ENCODE measurements around the gene FAM237B. TPM values are rescaled to one million over a fixed set of nuclear protein-coding genes. Genes with fewer than 3 reads are reported as not detected.

Gene FAM237B
- total RNA-seq, 3 donors from 2014 or later (not counting 1 experiment from before 2014, with no cell fraction given): not detected

DNA sequence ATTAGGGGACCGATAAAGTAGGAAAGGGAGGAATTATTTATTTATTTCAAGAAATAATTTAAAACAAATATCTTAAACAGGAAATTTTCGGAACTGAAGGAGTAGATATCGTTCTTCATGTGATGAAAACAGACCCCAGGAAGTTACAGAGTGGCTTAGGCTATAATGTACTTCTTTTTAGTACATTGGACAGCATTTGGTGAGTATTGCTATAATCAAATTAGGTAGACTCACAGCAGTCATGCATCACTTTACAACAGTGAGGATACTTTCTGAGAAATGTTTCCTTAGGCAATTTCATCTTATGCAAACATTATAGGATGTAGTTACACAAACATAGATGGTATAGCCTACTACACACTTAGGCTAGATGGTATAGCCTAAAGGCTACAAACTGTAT lies 33.0 kb downstream of the FAM237B start:
- no CpG with 5 or more reads among the region's 3 CpGs for WGBS (ENCODE audit: insufficient coverage)

DNA sequence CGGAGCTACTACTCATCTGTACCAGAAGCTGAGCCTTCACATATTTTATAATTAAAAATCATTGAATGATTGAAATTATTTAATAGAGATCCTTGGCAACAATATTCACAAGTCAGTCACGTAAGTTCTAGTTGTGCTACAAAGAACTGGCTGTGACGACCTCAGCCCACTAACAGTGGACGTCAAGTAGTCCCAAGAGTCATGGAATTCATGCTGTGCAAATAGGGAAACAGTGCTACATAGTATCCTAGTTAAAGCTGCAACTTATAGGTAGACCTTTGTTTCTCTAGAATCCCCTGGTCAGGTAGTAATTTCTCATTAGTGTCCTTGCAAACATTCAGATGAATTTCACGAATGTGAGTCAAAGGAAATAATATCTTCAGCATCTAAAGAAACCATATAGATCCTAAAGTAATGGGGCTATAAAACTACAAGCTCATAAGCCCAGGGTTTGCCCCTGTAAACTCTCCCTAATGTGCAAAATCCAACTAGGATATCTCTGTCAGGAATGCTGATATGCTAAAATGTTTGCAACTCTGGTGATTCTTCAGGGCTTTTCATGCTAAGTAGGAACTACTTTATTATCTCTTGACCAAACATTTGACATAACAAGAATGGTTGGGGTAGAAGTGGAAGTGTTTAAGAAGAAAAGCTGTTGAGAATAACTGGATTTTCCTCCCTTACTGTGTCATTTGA lies 44.9 kb downstream of the FAM237B start:
- H3K27ac ChIP-seq (ENCODE audit: low read length): no peak overlapping the region
- Mint-ChIP-seq H3K36me3 (no peaks in the 10 kb centered on the region), H3K27ac (no peak overlapping the region), H3K4me1 (no peaks in the 10 kb centered on the region), H3K9me3 (no peaks in the 10 kb centered on the region), H3K4me3 (no peak overlapping the region), H3K27me3 (ENCODE audit: low read depth in 2 of 2) (no peaks in the 10 kb centered on the region)
- WGBS (ENCODE audit: insufficient coverage): 98% methylated on average over 3 of the region's 5 CpGs
- H3K36me3 ChIP-seq (ENCODE audit: control insufficient read depth, insufficient read depth, low read length): no peaks in the 10 kb centered on the region
- TF ChIP-seq, protein P1, sequence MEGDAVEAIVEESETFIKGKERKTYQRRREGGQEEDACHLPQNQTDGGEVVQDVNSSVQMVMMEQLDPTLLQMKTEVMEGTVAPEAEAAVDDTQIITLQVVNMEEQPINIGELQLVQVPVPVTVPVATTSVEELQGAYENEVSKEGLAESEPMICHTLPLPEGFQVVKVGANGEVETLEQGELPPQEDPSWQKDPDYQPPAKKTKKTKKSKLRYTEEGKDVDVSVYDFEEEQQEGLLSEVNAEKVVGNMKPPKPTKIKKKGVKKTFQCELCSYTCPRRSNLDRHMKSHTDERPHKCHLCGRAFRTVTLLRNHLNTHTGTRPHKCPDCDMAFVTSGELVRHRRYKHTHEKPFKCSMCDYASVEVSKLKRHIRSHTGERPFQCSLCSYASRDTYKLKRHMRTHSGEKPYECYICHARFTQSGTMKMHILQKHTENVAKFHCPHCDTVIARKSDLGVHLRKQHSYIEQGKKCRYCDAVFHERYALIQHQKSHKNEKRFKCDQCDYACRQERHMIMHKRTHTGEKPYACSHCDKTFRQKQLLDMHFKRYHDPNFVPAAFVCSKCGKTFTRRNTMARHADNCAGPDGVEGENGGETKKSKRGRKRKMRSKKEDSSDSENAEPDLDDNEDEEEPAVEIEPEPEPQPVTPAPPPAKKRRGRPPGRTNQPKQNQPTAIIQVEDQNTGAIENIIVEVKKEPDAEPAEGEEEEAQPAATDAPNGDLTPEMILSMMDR (IDR thresholded peaks at IDR 0.05): no peak
- H3K27me3 ChIP-seq (ENCODE audit: control insufficient read depth, insufficient read depth, low read length): no peaks in the 10 kb centered on the region
- DNase-seq (no peak), ATAC-seq (no peak)
- no peaks in the 10 kb centered on the region for H3K4me1 ChIP-seq (ENCODE audit: control insufficient read depth, insufficient read depth, low read length)
- intact Hi-C loops (cut with micrococcal nuclease): no loop called here
- no peak overlapping the region for H3K4me3 ChIP-seq (ENCODE audit: low read length)
- no peaks in the 10 kb centered on the region for H3K9me3 ChIP-seq (ENCODE audit: control insufficient read depth, insufficient read depth, low read length)

More for the DNA sequence above, 33.0 kb downstream of the FAM237B start:
- intact Hi-C loops (cut with micrococcal nuclease): no loop called here
- Histone ChIP-seq H3K27me3 (ENCODE audit: control insufficient read depth, insufficient read depth, low read length) (no peaks in the 10 kb centered on the region), H3K36me3 (ENCODE audit: control insufficient read depth, insufficient read depth, low read length) (no peaks in the 10 kb centered on the region), H3K4me3 (ENCODE audit: low read length) (no peak overlapping the region), H3K4me1 (ENCODE audit: control insufficient read depth, insufficient read depth, low read length) (no peaks in the 10 kb centered on the region), H3K9me3 (ENCODE audit: control insufficient read depth, insufficient read depth, low read length) (no peaks in the 10 kb centered on the region), H3K27ac (ENCODE audit: low read length) (no peak overlapping the region)
- Mint-ChIP-seq H3K36me3 (no peaks in the 10 kb centered on the region), H3K4me1 (peaks cover 5 to 6% of the 10 kb centered on the region in 2 donors), H3K27ac (no peak overlapping the region), H3K9me3 (no peaks in the 10 kb centered on the region), H3K27me3 (ENCODE audit: low read depth in 2 of 2) (peaks cover 0 to under 1% of the 10 kb centered on the region in 2 donors), H3K4me3 (no peak overlapping the region)
- no peak for DNase-seq
- TF ChIP-seq, protein P1 (IDR thresholded peaks at IDR 0.05): no peak
- ATAC-seq: no peak

DNA sequence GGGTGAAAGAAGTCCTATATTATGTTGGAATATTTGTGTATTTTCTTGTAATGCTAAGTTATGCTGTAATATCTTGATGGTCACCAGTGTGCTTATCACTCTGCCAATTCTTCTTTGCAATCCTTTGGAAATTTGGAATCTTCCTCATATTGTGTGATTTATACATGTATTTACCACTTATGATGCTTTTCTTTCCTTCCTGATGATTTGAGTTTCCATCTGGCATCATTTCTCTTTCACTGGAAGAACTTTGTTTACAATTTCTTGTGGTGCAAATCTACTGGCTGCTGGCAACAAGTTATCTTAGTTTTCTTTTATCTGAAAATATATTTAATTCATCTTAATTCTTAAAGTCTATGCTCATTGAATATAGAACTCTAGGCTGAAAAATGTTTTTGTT lies 46.9 kb downstream of the FAM237B start:
- Histone ChIP-seq H3K27ac (ENCODE audit: low read length) (no peak overlapping the region), H3K27me3 (ENCODE audit: control insufficient read depth, insufficient read depth, low read length) (no peaks in the 10 kb centered on the region), H3K4me1 (ENCODE audit: control insufficient read depth, insufficient read depth, low read length) (no peaks in the 10 kb centered on the region), H3K4me3 (ENCODE audit: low read length) (no peak overlapping the region), H3K36me3 (ENCODE audit: control insufficient read depth, insufficient read depth, low read length) (no peaks in the 10 kb centered on the region), H3K9me3 (ENCODE audit: control insufficient read depth, insufficient read depth, low read length) (no peaks in the 10 kb centered on the region)
- H3K36me3 Mint-ChIP-seq: no peaks in the 10 kb centered on the region
- H3K27me3 Mint-ChIP-seq (ENCODE audit: low read depth in 2 of 2): no peaks in the 10 kb centered on the region
- no peak overlapping the region for H3K27ac Mint-ChIP-seq
- H3K9me3 Mint-ChIP-seq: no peaks in the 10 kb centered on the region
- ATAC-seq (no peak), DNase-seq (no peak)
- no peak overlapping the region for H3K4me3 Mint-ChIP-seq
- intact Hi-C loops (cut with micrococcal nuclease): no loop called here
- TF ChIP-seq, protein P1 (IDR thresholded peaks at IDR 0.05): no peak
- H3K4me1 Mint-ChIP-seq: no peaks in the 10 kb centered on the region

DNA sequence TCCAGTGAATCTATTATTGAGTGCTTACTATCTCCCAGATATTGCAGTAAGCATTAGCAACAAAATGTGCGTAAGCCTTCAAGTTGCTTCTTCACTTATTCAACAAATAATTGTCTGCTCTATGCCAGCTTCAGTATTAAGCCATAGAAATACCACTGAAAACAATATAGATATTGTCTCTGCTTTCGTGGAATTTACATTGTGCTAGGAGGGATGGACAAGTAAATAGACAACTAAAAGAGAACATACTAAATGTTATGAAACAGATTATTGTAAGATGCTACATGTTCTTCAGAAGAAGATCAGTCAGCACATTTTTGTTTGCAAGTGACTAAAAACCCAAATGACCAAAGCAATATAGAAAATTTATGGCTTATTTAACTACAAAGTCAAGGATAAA lies 48.9 kb downstream of the FAM237B start:
- H3K27ac Mint-ChIP-seq: no peak overlapping the region
- 100% methylated on average over 1 of the region's 2 CpGs for WGBS (ENCODE audit: insufficient coverage)
- H3K9me3 Mint-ChIP-seq: no peaks in the 10 kb centered on the region
- Histone ChIP-seq H3K27me3 (ENCODE audit: control insufficient read depth, insufficient read depth, low read length) (no peaks in the 10 kb centered on the region), H3K4me3 (ENCODE audit: low read length) (no peak overlapping the region), H3K4me1 (ENCODE audit: control insufficient read depth, insufficient read depth, low read length) (no peaks in the 10 kb centered on the region), H3K36me3 (ENCODE audit: control insufficient read depth, insufficient read depth, low read length) (no peaks in the 10 kb centered on the region), H3K9me3 (ENCODE audit: control insufficient read depth, insufficient read depth, low read length) (no peaks in the 10 kb centered on the region), H3K27ac (ENCODE audit: low read length) (no peak overlapping the region)
- ATAC-seq (no peak), DNase-seq (no peak)
- no peaks in the 10 kb centered on the region for H3K27me3 Mint-ChIP-seq (ENCODE audit: low read depth in 2 of 2)
- intact Hi-C loops (cut with micrococcal nuclease): no loop called here
- TF ChIP-seq, protein P1 (IDR thresholded peaks at IDR 0.05): no peak
- H3K36me3 Mint-ChIP-seq: no peaks in the 10 kb centered on the region
- H3K4me1 Mint-ChIP-seq: no peaks in the 10 kb centered on the region
- H3K4me3 Mint-ChIP-seq: no peak overlapping the region

Measured in natural killer cell (primary cell).